ENCODE results near the gene RPS6KB2. TPM values are rescaled to one million over a fixed set of nuclear protein-coding genes. Genes with fewer than 3 reads are reported as not detected.
"Not testable (repeated sequence)": the region's sequence is repeated elsewhere in the genome, so short reads cannot be mapped to it uniquely, and the experiment has no call there.

The RPS6KB2 gene
- total and polyA plus RNA-seq, 2 donors (not counting 3 experiments of a cell fraction or from before 2014, with no cell fraction given): 53.8 to 60.0 TPM

DNA sequence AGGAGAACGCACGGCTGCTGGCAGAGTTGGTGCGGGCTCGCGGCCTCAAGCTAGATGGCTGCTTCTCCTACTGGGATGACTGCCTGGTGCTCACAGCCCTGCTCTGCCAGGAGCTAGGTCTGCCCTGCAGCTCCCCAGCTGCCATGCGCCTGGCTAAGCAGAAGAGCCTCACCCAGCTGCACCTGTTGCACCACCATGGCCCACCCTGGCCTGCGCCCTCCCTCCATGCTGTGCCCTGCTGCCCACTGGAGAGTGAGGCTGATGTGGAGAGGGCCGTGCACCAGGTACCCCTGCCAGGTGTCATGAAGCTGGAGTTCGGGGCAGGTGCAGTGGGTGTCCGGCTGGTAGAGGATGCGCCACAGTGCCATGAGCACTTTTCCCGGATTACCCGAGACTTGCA, 4.8 kb upstream of the RPS6KB2 start:
- POLR2A ChIA-PET: no interaction called here
- no peak overlapping the region for H3K4me3 ChIP-seq (replicated peaks in 1 of 3; ENCODE audit: insufficient read depth in 1 of 3, low read depth in 1 of 3, low read length in 3 of 3)
- H3K79me2 ChIP-seq (ENCODE audit: control insufficient read depth, insufficient read depth, low read length): no peaks in the 10 kb centered on the region
- FAIRE-seq: no peak
- no peaks in the 10 kb centered on the region for H4K20me1 ChIP-seq (replicated peaks; ENCODE audit: control insufficient read depth, extremely low read depth, insufficient read depth, low read length)
- H3K4me1 ChIP-seq (ENCODE audit: control insufficient read depth, extremely low read depth, insufficient read depth, low read length): peaks cover 4% of the 10 kb centered on the region
- no peaks in the 10 kb centered on the region for H3K9me3 ChIP-seq (replicated peaks; ENCODE audit: control insufficient read depth, insufficient read depth, low read length)
- intact Hi-C loops (cut with micrococcal nuclease): no loop called here
- dilution Hi-C loops (cut with MboI; ENCODE audit: extremely low pct_ligation_motif_present, low sequenced_read_pairs): no loop called here
- DNase-seq (ENCODE audit: low read depth, low spot score): no peak
- no peak overlapping the region for H3K27ac ChIP-seq (ENCODE audit: insufficient read depth, low read depth, low read length)
- no peak overlapping the region for H2AFZ ChIP-seq (ENCODE audit: low read depth, low read length)
- TF ChIP-seq POLR2A (IDR thresholded peaks at IDR 0.05; ENCODE audit: low read depth, low read length): no peak
- no peak for TF ChIP-seq POLR2AphosphoS5 (IDR thresholded peaks at IDR 0.05; ENCODE audit: insufficient read depth, low read depth, low read length)
- TF ChIP-seq MYC (IDR thresholded peaks at IDR 0.05; ENCODE audit: low read depth, low read length): no peak
- no peak for TF ChIP-seq JUN (IDR thresholded peaks at IDR 0.05; ENCODE audit: borderline replicate concordance, insufficient read depth, insufficient read length, low read depth)
- TF ChIP-seq GATA2 (IDR thresholded peaks at IDR 0.05; ENCODE audit: insufficient read depth, insufficient read length, low read depth, low read length): no peak
- no peak for TF ChIP-seq FOS (IDR thresholded peaks at IDR 0.05; ENCODE audit: borderline replicate concordance, insufficient read depth, low read length)
- no peak for TF ChIP-seq MAX (IDR thresholded peaks at IDR 0.05; ENCODE audit: insufficient read depth, insufficient read length)
- CTCF ChIA-PET: interaction anchor here (1.4 kb wide), 1 partner anchor 22 kb away, joined by 5 read pairs; the partner anchor contains the start of gene PPP1CA
- no peaks in the 10 kb centered on the region for H3K27me3 ChIP-seq (ENCODE audit: control insufficient read depth in 2 of 2, insufficient read depth in 2 of 2, low read length in 2 of 2)
- no peak overlapping the region for H3K9ac ChIP-seq (replicated peaks; ENCODE audit: extremely low read depth, insufficient read depth, low read length)
- no peaks in the 10 kb centered on the region for H3K9me1 ChIP-seq (replicated peaks; ENCODE audit: control insufficient read depth, extremely low read depth, insufficient read depth, low read length)
- BruUV-seq (replicated peaks): no TSS peak
- no peaks in the 10 kb centered on the region for H3K36me3 ChIP-seq (ENCODE audit: control insufficient read depth in 2 of 2, extremely low read depth in 1 of 2, insufficient read depth in 2 of 2, low read length in 2 of 2)
- no peak overlapping the region for H3K4me2 ChIP-seq (ENCODE audit: insufficient read depth, low read length)

DNA sequence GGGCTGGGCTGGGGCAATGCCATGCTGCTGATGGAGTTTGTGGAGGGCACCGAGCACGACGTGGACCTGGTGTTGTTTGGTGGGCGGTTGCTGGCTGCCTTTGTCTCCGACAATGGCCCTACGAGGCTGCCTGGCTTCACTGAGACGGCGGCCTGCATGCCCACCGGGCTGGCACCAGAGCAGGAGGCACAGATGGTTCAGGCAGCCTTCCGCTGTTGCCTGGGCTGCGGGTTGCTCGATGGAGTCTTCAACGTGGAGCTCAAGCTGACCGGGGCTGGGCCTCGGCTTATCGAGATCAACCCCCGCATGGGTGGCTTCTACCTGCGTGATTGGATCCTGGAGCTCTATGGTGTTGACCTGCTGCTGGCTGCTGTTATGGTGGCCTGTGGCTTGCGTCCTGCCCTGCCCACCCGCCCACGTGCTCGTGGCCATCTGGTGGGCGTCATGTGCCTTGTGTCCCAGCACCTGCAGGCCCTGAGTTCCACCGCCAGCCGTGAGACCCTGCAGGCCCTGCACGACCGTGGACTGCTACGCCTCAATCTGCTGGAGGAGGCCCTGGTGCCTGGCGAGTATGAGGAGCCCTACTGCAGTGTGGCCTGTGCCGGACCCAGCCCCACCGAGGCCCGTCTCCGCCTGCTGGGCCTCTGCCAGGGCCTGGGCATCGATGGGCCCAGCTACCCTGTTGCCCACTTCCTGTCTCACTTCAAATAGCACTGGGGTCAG, 4.2 kb upstream of the RPS6KB2 start:
- POLR2A ChIA-PET: no interaction called here
- no TSS peak for BruUV-seq (replicated peaks)
- DNase-seq (ENCODE audit: low read depth, low spot score) (no peak), FAIRE-seq (no peak)
- Histone ChIP-seq H3K36me3 (ENCODE audit: control insufficient read depth in 2 of 2, extremely low read depth in 1 of 2, insufficient read depth in 2 of 2, low read length in 2 of 2) (no peaks in the 10 kb centered on the region), H3K9me1 (replicated peaks; ENCODE audit: control insufficient read depth, extremely low read depth, insufficient read depth, low read length) (no peaks in the 10 kb centered on the region), H3K4me1 (ENCODE audit: control insufficient read depth, extremely low read depth, insufficient read depth, low read length) (peaks cover 4% of the 10 kb centered on the region), H4K20me1 (replicated peaks; ENCODE audit: control insufficient read depth, extremely low read depth, insufficient read depth, low read length) (no peaks in the 10 kb centered on the region), H3K79me2 (ENCODE audit: control insufficient read depth, insufficient read depth, low read length) (peaks cover 5% of the 10 kb centered on the region), H3K27me3 (ENCODE audit: control insufficient read depth in 2 of 2, insufficient read depth in 2 of 2, low read length in 2 of 2) (no peaks in the 10 kb centered on the region), H3K9me3 (replicated peaks; ENCODE audit: control insufficient read depth, insufficient read depth, low read length) (no peaks in the 10 kb centered on the region), H3K9ac (replicated peaks; ENCODE audit: extremely low read depth, insufficient read depth, low read length) (no peak overlapping the region), H3K27ac (ENCODE audit: insufficient read depth, low read depth, low read length) (no peak overlapping the region), H3K4me2 (ENCODE audit: insufficient read depth, low read length) (no peak overlapping the region), H2AFZ (ENCODE audit: low read depth, low read length) (no peak overlapping the region), H3K4me3 (replicated peaks in 1 of 3; ENCODE audit: insufficient read depth in 1 of 3, low read depth in 1 of 3, low read length in 3 of 3) (no peak overlapping the region)
- dilution Hi-C loops (cut with MboI; ENCODE audit: extremely low pct_ligation_motif_present, low sequenced_read_pairs) (no loop called here), intact Hi-C loops (cut with micrococcal nuclease) (no loop called here)
- CTCF ChIA-PET: interaction anchor here (1.4 kb wide), 1 partner anchor 23 kb away, joined by 5 read pairs; the partner anchor contains the start of gene PPP1CA
- TF ChIP-seq MYC (IDR thresholded peaks at IDR 0.05; ENCODE audit: low read depth, low read length) (no peak), EZH2 (IDR thresholded peaks at IDR 0.05; ENCODE audit: borderline replicate concordance, low read depth, low read length, severe bottlenecking) (no peak), JUN (IDR thresholded peaks at IDR 0.05; ENCODE audit: borderline replicate concordance, insufficient read depth, insufficient read length, low read depth) (no peak)

DNA sequence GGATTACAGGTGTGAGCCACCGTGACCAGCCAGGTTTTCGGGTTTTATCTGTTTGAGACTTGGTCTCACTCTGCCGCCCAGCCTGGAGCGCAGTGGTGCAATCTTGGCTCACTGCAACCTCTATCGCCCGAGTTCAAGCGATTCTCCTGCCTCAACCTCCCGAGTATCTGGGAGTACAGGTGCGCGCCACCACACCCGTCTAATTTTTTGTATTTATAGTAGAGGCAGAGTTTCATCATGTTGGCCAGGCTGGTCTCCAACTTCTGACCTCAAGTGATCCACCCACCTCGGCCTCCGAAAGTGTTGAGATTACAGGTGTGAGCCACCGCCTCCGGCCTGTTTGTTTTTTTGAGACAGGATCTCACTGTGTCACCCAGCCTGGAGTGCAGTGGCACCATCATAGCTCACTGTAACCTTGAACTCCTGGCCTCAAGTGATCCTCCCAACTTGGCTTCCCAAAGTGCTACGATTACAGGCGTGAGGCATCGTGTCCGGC, 882 bp upstream of the RPS6KB2 start:
- POLR2A ChIA-PET; H3K9me1 ChIP-seq (replicated peaks; ENCODE audit: control insufficient read depth, extremely low read depth, insufficient read depth, low read length); H3K4me1 ChIP-seq (ENCODE audit: control insufficient read depth, extremely low read depth, insufficient read depth, low read length); H3K27me3 ChIP-seq (ENCODE audit: control insufficient read depth in 2 of 2, insufficient read depth in 2 of 2, low read length in 2 of 2); H4K20me1 ChIP-seq (replicated peaks; ENCODE audit: control insufficient read depth, extremely low read depth, insufficient read depth, low read length); H3K36me3 ChIP-seq (ENCODE audit: control insufficient read depth in 2 of 2, extremely low read depth in 1 of 2, insufficient read depth in 2 of 2, low read length in 2 of 2); intact Hi-C loops (cut with micrococcal nuclease); H3K9me3 ChIP-seq (replicated peaks; ENCODE audit: control insufficient read depth, insufficient read depth, low read length); dilution Hi-C loops (cut with MboI; ENCODE audit: extremely low pct_ligation_motif_present, low sequenced_read_pairs); H3K27ac ChIP-seq (ENCODE audit: insufficient read depth, low read depth, low read length); FAIRE-seq; DNase-seq (ENCODE audit: low read depth, low spot score); BruUV-seq (replicated peaks): not testable (repeated sequence)
- H3K9ac ChIP-seq (replicated peaks; ENCODE audit: extremely low read depth, insufficient read depth, low read length): peak overlapping the region; percentile 6
- peak overlapping the region in 2 of 3 experiments; percentile 75 to 91 for H3K4me3 ChIP-seq (replicated peaks in 1 of 3; ENCODE audit: insufficient read depth in 1 of 3, low read depth in 1 of 3, low read length in 3 of 3)
- H3K4me2 ChIP-seq (ENCODE audit: insufficient read depth, low read length): peak overlapping the region; percentile 35
- H2AFZ ChIP-seq (ENCODE audit: low read depth, low read length): peak overlapping the region; percentile 70
- CTCF ChIA-PET: interaction anchor here (1.3 kb wide), 1 partner anchor 26 kb away, joined by 6 read pairs; the partner anchor contains the start of gene PPP1CA
- peaks cover 10% of the 10 kb centered on the region for H3K79me2 ChIP-seq (ENCODE audit: control insufficient read depth, insufficient read depth, low read length)

All from endothelial cell of umbilical vein (primary cell).